ENCODE results near the gene PTGDS. TPM values are rescaled to one million over a fixed set of nuclear protein-coding genes. Genes with fewer than 3 reads are reported as not detected.

PTGDS gene
- total and polyA plus RNA-seq, 7 experiments from 2014 or later: 0.97 to 68.7 (median 4.3) TPM; not detected in 2

DNA sequence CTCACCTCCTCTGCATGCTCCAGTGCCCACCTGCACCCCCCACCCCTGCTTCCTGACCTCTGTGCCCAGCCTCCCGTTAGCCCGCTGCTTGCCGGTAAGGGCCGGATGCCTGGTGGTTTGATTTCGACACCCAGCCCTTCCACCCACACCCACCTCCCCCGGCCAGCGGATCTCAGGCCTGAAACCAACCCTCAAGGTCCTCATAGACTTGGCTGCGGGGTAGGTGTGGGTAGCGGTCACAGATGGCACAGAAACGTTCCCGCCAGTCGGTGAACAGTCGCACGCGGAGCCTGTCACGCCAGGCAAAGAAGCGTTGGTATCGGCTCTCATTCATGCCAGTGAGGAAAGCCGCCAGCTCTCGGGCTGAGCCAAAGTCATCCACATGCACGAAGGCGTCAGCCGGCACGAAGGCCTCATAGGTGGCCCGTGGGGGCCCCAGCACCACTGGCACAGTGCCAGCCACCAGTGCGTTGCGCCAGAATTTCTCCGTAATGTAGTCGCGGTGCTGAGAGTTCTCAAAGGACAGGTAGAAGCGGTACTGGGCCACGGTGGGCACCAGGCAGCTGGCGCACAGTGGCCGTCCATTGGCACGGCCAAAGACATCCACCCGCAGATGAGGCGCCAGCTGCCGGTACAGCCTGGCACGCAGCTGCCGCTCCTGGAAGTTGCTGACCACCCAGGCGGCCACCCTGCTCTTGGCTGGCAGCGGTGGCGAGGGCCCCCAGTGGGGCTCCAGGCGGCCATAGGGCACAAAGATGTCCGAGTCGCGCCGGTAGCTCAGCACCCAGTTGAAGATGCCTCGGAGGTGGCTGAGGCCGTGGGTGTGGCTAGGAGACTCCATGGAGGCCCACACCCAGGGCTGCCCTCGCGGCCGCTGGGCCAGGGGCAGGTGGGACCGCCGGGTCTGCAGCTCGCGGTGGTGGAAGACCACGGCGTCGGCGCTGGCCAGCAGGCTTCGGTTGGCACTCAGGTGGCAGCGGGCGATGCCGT is 53.5 kb downstream of the PTGDS start:
- Histone ChIP-seq H3K27ac (ENCODE audit: low read depth, low read length) (no peak overlapping the region), H3K4me1 (ENCODE audit: control insufficient read depth in 2 of 2, insufficient read depth in 2 of 2, low read length in 2 of 2) (peaks cover 62 to 70% of the 10 kb centered on the region in 2 donors), H3K9me3 (ENCODE audit: control insufficient read depth in 2 of 3, low read length in 3 of 3) (no peaks in the 10 kb centered on the region), H3K27me3 (ENCODE audit: control insufficient read depth in 2 of 2, insufficient read depth in 2 of 2, low read length in 2 of 2) (no peaks in the 10 kb centered on the region), H3K4me3 (ENCODE audit: low read length) (peak overlapping the region; percentile 34), H3K36me3 (ENCODE audit: control insufficient read depth in 2 of 3, insufficient read depth in 3 of 3, low read length in 3 of 3) (no peaks in the 10 kb centered on the region)
- Mint-ChIP-seq H3K36me3 (no peaks in the 10 kb centered on the region), H3K9me3 (no peaks in the 10 kb centered on the region), H3K4me1 (peaks cover 25 to 51% (median 43%) of the 10 kb centered on the region in 7 donors), H3K27ac (peak overlapping the region in 3 of 9 donors; percentile 33 to 55 (median 37)), H3K4me3 (peak overlapping the region in 9 of 10 donors; percentile 26 to 83 (median 54)), H3K27me3 (peaks cover 0 to 11% (median 0%) of the 10 kb centered on the region in 5 donors)
- ChIA-PET CTCF (interaction anchor here (1.6 kb wide), 1 partner anchor 38 kb away, joined by 4 read pairs; the partner anchor contains the start of gene PAXX), POLR2A (interaction anchor here (1.5 kb wide), 1 partner anchor 240 kb away, joined by 4 read pairs; the partner anchor contains the start of gene TMEM141)
- intact Hi-C loops (cut with micrococcal nuclease): no loop called here
- peak in 1 of 9 donors; percentile 52 for DNase-seq
- ATAC-seq: no peak

Other genes starting within 250 kb of the PTGDS start
Only the 30 nearest of the 37 such genes appear.
- gene LCN8, start 219.3 kb upstream of the PTGDS start, total RNA-seq: under 1 TPM in 1 of 5 experiments, not detected in 4; 0.83 TPM
- gene LCN8, start 219.3 kb upstream of the PTGDS start, polyA plus RNA-seq: not detected
- not detected for gene LCN15, start 213.0 kb upstream of the PTGDS start, total RNA-seq
- not detected for gene LCN15, start 213.0 kb upstream of the PTGDS start, polyA plus RNA-seq
- gene TMEM141, start 186.2 kb upstream of the PTGDS start, total RNA-seq: 10 to 100 TPM; 27.2 to 54.9 (median 36.2) TPM
- 10 to 100 TPM; 28.2 to 30.6 TPM for gene TMEM141, start 186.2 kb upstream of the PTGDS start, polyA plus RNA-seq
- gene CCDC183, start 181.2 kb upstream of the PTGDS start, total RNA-seq: 1 to 10 TPM in 4 of 5 experiments, under 1 TPM in 1; 0.36 to 6.6 (median 3.0) TPM
- gene CCDC183, start 181.2 kb upstream of the PTGDS start, polyA plus RNA-seq: under 1 TPM; 0.35 to 0.62 TPM
- gene RABL6, start 169.6 kb upstream of the PTGDS start, total RNA-seq: 100 to 1,000 TPM in 1 of 5 experiments, 10 to 100 TPM in 4; 59.6 to 100 (median 60.9) TPM
- 10 to 100 TPM in 1 of 2 donors, 1 to 10 TPM in 1; 9.4 to 17.4 TPM for gene RABL6, start 169.6 kb upstream of the PTGDS start, polyA plus RNA-seq
- gene AJM1, start 135.0 kb upstream of the PTGDS start, total RNA-seq: 1 to 10 TPM in 3 of 5 experiments, under 1 TPM in 2; 0.81 to 7.5 (median 1.8) TPM
- under 1 TPM in 1 of 2 donors, not detected in 1; 0.04 TPM for gene AJM1, start 135.0 kb upstream of the PTGDS start, polyA plus RNA-seq
- gene PHPT1, start 128.1 kb upstream of the PTGDS start, total RNA-seq: 100 to 1,000 TPM in 1 of 5 experiments, 10 to 100 TPM in 4; 17.7 to 167 (median 27.7) TPM
- 10 to 100 TPM; 57.0 to 75.7 TPM for gene PHPT1, start 128.1 kb upstream of the PTGDS start, polyA plus RNA-seq
- 10 to 100 TPM in 1 of 5 experiments, 1 to 10 TPM in 4; 3.7 to 27.7 (median 6.1) TPM for gene MAMDC4, start 125.2 kb upstream of the PTGDS start, total RNA-seq
- under 1 TPM in 1 of 2 donors, not detected in 1; 0.22 TPM for gene MAMDC4, start 125.2 kb upstream of the PTGDS start, polyA plus RNA-seq
- gene EDF1, start 111.2 kb upstream of the PTGDS start, total RNA-seq: 100 to 1,000 TPM; 224 to 369 (median 283) TPM
- gene EDF1, start 111.2 kb upstream of the PTGDS start, polyA plus RNA-seq: 100 to 1,000 TPM; 337 to 404 TPM
- gene TRAF2, start 91.0 kb upstream of the PTGDS start, total RNA-seq: 10 to 100 TPM; 14.6 to 72.8 (median 29.6) TPM
- gene TRAF2, start 91.0 kb upstream of the PTGDS start, polyA plus RNA-seq: 10 to 100 TPM; 11.9 to 29.1 TPM
- gene FBXW5, start 32.8 kb upstream of the PTGDS start, total RNA-seq: 100 to 1,000 TPM in 1 of 5 experiments, 10 to 100 TPM in 4; 54.3 to 105 (median 94.5) TPM
- 100 to 1,000 TPM in 1 of 2 donors, 10 to 100 TPM in 1; 59.1 to 113 TPM for gene FBXW5, start 32.8 kb upstream of the PTGDS start, polyA plus RNA-seq
- gene C8G, start 32.3 kb upstream of the PTGDS start, total RNA-seq: 1 to 10 TPM in 3 of 5 experiments, under 1 TPM in 2; 0.77 to 3.6 (median 1.4) TPM
- not detected for gene C8G, start 32.3 kb upstream of the PTGDS start, polyA plus RNA-seq
- gene LCN12, start 25.2 kb upstream of the PTGDS start, total RNA-seq: 1 to 10 TPM in 4 of 5 experiments, under 1 TPM in 1; 0.89 to 4.9 (median 2.6) TPM
- not detected for gene LCN12, start 25.2 kb upstream of the PTGDS start, polyA plus RNA-seq
- gene LCNL1, start 5.5 kb downstream of the PTGDS start, total RNA-seq: 1 to 10 TPM in 1 of 5 experiments, under 1 TPM in 2, not detected in 2; 0.12 to 1.9 (median 0.13) TPM
- not detected for gene LCNL1, start 5.5 kb downstream of the PTGDS start, polyA plus RNA-seq
- gene PAXX, start 14.9 kb downstream of the PTGDS start, total RNA-seq: 10 to 100 TPM; 54.8 to 78.2 (median 68.0) TPM
- gene PAXX, start 14.9 kb downstream of the PTGDS start, polyA plus RNA-seq: 10 to 100 TPM; 49.3 to 59.1 TPM
- gene CLIC3, start 19.1 kb downstream of the PTGDS start, total RNA-seq: 10 to 100 TPM in 1 of 5 experiments, 1 to 10 TPM in 1, under 1 TPM in 2, not detected in 1; 0.46 to 13.0 (median 1.4) TPM
- under 1 TPM; 0.31 to 0.77 TPM for gene CLIC3, start 19.1 kb downstream of the PTGDS start, polyA plus RNA-seq
- 100 to 1,000 TPM in 1 of 5 experiments, 10 to 100 TPM in 4; 18.4 to 112 (median 26.7) TPM for gene ABCA2, start 50.7 kb downstream of the PTGDS start, total RNA-seq
- 1 to 10 TPM; 1.8 to 2.5 TPM for gene ABCA2, start 50.7 kb downstream of the PTGDS start, polyA plus RNA-seq
- gene FUT7, start 54.6 kb downstream of the PTGDS start, total RNA-seq: 1 to 10 TPM in 1 of 5 experiments, under 1 TPM in 3, not detected in 1; 0.27 to 4.6 (median 0.50) TPM
- under 1 TPM; 0.06 to 0.25 TPM for gene FUT7, start 54.6 kb downstream of the PTGDS start, polyA plus RNA-seq
- gene NPDC1, start 68.7 kb downstream of the PTGDS start, total RNA-seq: 10 to 100 TPM in 2 of 5 experiments, 1 to 10 TPM in 3; 2.3 to 37.5 (median 7.4) TPM
- 1 to 10 TPM in 1 of 2 donors, under 1 TPM in 1; 0.36 to 1.2 TPM for gene NPDC1, start 68.7 kb downstream of the PTGDS start, polyA plus RNA-seq
- gene ENTPD2, start 76.6 kb downstream of the PTGDS start, total RNA-seq: not detected
- gene ENTPD2, start 76.6 kb downstream of the PTGDS start, polyA plus RNA-seq: not detected
- 10 to 100 TPM in 1 of 5 experiments, 1 to 10 TPM in 1, under 1 TPM in 3; 0.16 to 22.1 (median 0.74) TPM for gene SAPCD2, start 93.1 kb downstream of the PTGDS start, total RNA-seq
- gene SAPCD2, start 93.1 kb downstream of the PTGDS start, polyA plus RNA-seq: under 1 TPM in 1 of 2 donors, not detected in 1; 0.18 TPM
- gene UAP1L1, start 100.0 kb downstream of the PTGDS start, total RNA-seq: 10 to 100 TPM; 11.6 to 27.6 (median 15.2) TPM
- 1 to 10 TPM in 1 of 2 donors, under 1 TPM in 1; 0.71 to 1.4 TPM for gene UAP1L1, start 100.0 kb downstream of the PTGDS start, polyA plus RNA-seq
- 10 to 100 TPM; 57.3 to 74.2 (median 70.2) TPM for gene MAN1B1, start 109.5 kb downstream of the PTGDS start, total RNA-seq
- 10 to 100 TPM; 36.0 to 51.2 TPM for gene MAN1B1, start 109.5 kb downstream of the PTGDS start, polyA plus RNA-seq
- 100 to 1,000 TPM; 235 to 328 (median 298) TPM for gene DPP7, start 137.2 kb downstream of the PTGDS start, total RNA-seq
- gene DPP7, start 137.2 kb downstream of the PTGDS start, polyA plus RNA-seq: 100 to 1,000 TPM in 1 of 2 donors, 10 to 100 TPM in 1; 86.9 to 120 TPM
- not detected for gene GRIN1, start 161.7 kb downstream of the PTGDS start, total RNA-seq
- not detected for gene GRIN1, start 161.7 kb downstream of the PTGDS start, polyA plus RNA-seq
- gene LRRC26, start 192.5 kb downstream of the PTGDS start, total RNA-seq: under 1 TPM in 1 of 5 experiments, not detected in 4; 0.42 TPM
- gene LRRC26, start 192.5 kb downstream of the PTGDS start, polyA plus RNA-seq: not detected
- gene TMEM210, start 194.6 kb downstream of the PTGDS start, total RNA-seq: not detected
- not detected for gene TMEM210, start 194.6 kb downstream of the PTGDS start, polyA plus RNA-seq
- gene ANAPC2, start 211.1 kb downstream of the PTGDS start, total RNA-seq: 100 to 1,000 TPM in 4 of 5 experiments, 10 to 100 TPM in 1; 77.3 to 147 (median 134) TPM
- 1 to 10 TPM; 7.4 to 7.8 TPM for gene ANAPC2, start 211.1 kb downstream of the PTGDS start, polyA plus RNA-seq
- 10 to 100 TPM; 37.9 to 75.6 (median 46.8) TPM for gene SSNA1, start 211.2 kb downstream of the PTGDS start, total RNA-seq
- gene SSNA1, start 211.2 kb downstream of the PTGDS start, polyA plus RNA-seq: 100 to 1,000 TPM; 106 to 133 TPM
- 10 to 100 TPM in 1 of 5 experiments, 1 to 10 TPM in 4; 7.1 to 13.5 (median 8.5) TPM for gene TPRN, start 223.2 kb downstream of the PTGDS start, total RNA-seq
- gene TPRN, start 223.2 kb downstream of the PTGDS start, polyA plus RNA-seq: under 1 TPM; 0.35 to 0.54 TPM